Muscle layer of duodenum (tissue), 2 donors: ENCODE results near the gene BEST1.

Experiments used
- H3K27ac ChIP-seq: one replicate; pipeline ENCODE4 v1.7.0; 2013; ENCODE audit warnings: mild to moderate bottlenecking, low read length
- H3K27me3 ChIP-seq: one replicate; pipeline ENCODE4 v1.7.0; 2013; ENCODE audit warnings: low read depth, mild to moderate bottlenecking, control low read depth, low read length
- H3K36me3 ChIP-seq, 2 donors: one replicate each; pipeline ENCODE4 v1.7.0; 2013; ENCODE audit warnings: low read length in 2 of 2, control low read depth in 1 of 2, mild to moderate bottlenecking in 1 of 2; ENCODE audit not compliant: insufficient read depth in 2 of 2, control insufficient read depth in 1 of 2
- H3K4me1 ChIP-seq, 2 donors: one replicate each; pipeline ENCODE4 v1.7.0; 2013; ENCODE audit warnings: low read length in 2 of 2, mild to moderate bottlenecking in 2 of 2, control low read depth in 1 of 2, moderate library complexity in 1 of 2; ENCODE audit not compliant: insufficient read depth in 2 of 2, control insufficient read depth in 1 of 2
- H3K4me3 ChIP-seq, 2 donors: one replicate each; pipeline ENCODE4 v1.7.0; 2013; ENCODE audit warnings: low read length in 2 of 2, low read depth in 1 of 2, mild to moderate bottlenecking in 1 of 2
- H3K9me3 ChIP-seq, 2 donors: one replicate each; pipeline ENCODE4 v1.7.0; 2013; ENCODE audit warnings: low read length in 2 of 2, control low read depth in 1 of 2, mild to moderate bottlenecking in 1 of 2; ENCODE audit not compliant: control insufficient read depth in 1 of 2
- donor health status: healthy.

The BEST1 gene

DNA sequence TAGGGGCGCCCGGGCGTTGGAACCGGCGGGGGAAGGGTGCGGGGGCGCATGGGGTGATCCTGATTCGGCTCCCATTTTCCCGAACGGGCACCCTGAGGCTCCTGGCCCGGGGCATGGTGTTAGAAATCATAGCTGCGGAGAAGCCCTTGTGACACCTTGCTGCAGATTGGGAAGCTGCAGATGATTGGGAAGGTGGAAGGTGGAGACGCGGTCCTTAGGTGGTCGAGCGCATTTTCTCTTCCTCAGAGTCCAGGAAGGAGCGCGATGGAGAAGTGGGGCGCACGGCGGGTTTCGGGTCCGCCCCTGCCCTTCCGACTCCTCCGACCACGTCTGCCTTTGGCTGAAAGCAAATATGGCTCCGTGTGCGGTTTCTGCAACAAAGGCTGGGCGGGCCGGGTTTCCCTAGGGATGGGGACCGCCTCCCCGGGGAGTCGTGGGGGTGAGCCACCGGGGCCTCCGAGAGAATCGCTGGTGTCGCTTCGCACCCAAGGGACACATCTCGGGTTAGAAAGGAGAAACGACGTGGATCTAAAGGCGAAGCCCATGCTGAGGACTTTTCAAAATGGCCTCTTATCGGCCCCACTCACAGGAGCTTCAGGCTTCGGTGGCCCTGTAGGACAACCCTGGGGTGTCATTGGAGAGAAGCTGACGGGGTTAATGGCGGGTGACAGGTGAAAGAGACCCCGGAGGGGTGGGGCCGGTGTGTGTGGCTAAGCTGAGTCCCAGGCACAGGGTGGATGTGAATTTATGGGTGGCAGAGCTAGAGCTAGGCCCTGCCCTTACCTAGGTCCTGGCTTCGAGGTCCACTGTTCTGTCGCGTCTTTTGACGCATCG lies 18.0 kb downstream of the BEST1 start:
- H3K27me3 ChIP-seq: no peaks in the 10 kb centered on the region
- H3K9me3 ChIP-seq: no peaks in the 10 kb centered on the region
- H3K4me1 ChIP-seq: peaks cover 41% of the 10 kb centered on the region in 2 donors
- H3K36me3 ChIP-seq: peaks cover 25 to 47% of the 10 kb centered on the region in 2 donors
- peak overlapping the region; percentile 83 to 100 for H3K4me3 ChIP-seq
- peak overlapping the region; percentile 96 for H3K27ac ChIP-seq

DNA sequence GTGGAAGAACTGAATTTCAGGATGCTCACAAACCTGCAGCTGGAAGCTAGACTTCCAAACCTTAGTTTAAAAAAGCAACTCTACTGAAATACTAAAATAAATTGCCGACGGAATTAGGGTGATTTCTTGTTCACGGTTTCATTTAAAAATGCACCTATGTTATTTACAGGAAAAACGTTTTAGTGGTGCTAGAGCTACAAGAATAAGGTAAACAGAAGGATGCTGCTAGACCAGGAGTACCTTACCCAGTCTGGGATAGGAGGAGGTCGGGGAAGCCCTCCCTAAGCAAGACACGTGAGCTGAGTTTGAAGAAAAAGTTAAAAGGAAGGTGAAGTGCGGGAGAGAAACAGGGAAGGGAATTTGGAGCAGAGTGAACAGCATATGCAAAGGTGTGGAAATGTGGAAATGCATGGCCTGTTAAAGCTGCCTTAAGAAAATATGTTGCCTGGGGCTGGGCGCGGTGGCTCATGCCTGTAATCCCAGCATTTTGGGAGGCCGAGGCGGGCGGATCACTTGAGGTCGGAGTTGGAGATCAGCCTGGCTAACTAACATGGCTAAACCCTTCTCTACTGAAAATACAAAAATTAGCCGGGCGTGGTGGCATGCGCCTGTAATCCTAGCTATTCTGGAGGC lies 18.7 kb downstream of the BEST1 start:
- Histone ChIP-seq H3K4me1 (peaks cover 41 to 45% of the 10 kb centered on the region in 2 donors), H3K27ac (peak overlapping the region; percentile 96), H3K36me3 (peaks cover 18 to 41% of the 10 kb centered on the region in 2 donors), H3K27me3 (no peaks in the 10 kb centered on the region), H3K9me3 (no peaks in the 10 kb centered on the region), H3K4me3 (peak overlapping the region; percentile 83 to 100)

- no peak overlapping the region for H3K4me3 ChIP-seq
- H3K9me3 ChIP-seq: no peaks in the 10 kb centered on the region
- H3K4me1 ChIP-seq: peaks cover 37 to 42% of the 10 kb centered on the region in 2 donors
- H3K27me3 ChIP-seq: no peaks in the 10 kb centered on the region
- peak overlapping the region; percentile 72 for H3K27ac ChIP-seq
- peaks cover 13 to 36% of the 10 kb centered on the region in 2 donors for H3K36me3 ChIP-seq
Measured at GRCh38 chr11:61969391-61969758, 19.2 kb downstream of the BEST1 start.

GRCh38 chr11:61969838-61970662 lies 19.9 kb downstream of the BEST1 start:
- peaks cover 33 to 42% of the 10 kb centered on the region in 2 donors for H3K4me1 ChIP-seq
- H3K27ac ChIP-seq: peak overlapping the region; percentile 97
- no peaks in the 10 kb centered on the region for H3K27me3 ChIP-seq
- H3K36me3 ChIP-seq: peaks cover 6 to 29% of the 10 kb centered on the region in 2 donors
- H3K9me3 ChIP-seq: no peaks in the 10 kb centered on the region
- H3K4me3 ChIP-seq: no peak overlapping the region

DNA sequence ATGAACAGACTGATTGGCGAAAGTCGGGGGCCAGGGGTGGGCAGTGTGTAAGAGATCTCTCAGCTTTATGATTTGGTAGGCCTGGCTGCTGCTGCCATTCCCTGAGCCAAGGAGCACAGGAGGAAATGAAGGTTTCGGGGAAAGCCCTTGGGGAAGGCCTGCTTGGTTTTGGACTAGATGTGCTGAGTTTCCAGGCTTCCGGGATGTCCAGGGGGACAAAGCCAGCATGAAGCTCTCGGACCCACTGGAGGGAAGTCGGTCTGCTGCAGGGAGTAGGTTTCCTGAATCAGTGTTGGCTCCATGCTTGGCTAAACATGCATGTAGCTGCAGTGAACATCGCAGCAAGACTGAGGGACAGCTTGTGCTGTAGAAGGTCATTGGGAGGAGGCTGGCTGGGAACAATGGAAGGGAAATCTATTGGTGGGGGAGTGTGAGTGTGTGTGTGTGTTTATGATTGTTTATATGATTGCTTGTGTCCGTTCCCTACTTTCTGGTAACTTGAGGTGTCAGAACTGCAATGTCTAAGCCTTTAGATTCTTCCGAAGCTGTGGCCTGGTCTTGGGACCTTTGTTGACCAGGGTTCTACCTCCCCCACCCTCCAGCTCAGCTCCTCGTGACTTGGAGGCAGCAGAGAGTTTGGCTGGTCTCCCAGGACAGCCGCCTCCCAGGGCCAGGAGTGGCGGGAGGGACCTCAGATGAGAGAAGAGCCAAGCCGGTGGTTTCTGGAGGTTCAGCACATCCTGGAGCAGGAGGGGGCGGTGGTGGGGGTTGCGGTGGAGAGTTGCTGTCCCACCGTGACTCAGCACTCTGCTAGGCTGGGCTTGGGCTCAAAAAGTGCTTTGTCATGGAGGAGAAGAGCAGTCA lies 21.3 kb downstream of the BEST1 start:
- H3K4me1 ChIP-seq: peaks cover 31 to 46% of the 10 kb centered on the region in 2 donors
- H3K27me3 ChIP-seq: no peaks in the 10 kb centered on the region
- no peaks in the 10 kb centered on the region for H3K9me3 ChIP-seq
- peak overlapping the region in 1 of 2 donors; percentile 42 for H3K4me3 ChIP-seq
- H3K27ac ChIP-seq: peak overlapping the region; percentile 97
- H3K36me3 ChIP-seq: peaks cover 0 to 21% of the 10 kb centered on the region in 2 donors

GRCh38 chr11:61972112-61972671 lies 22.0 kb downstream of the BEST1 start:
- peaks cover 0 to 17% of the 10 kb centered on the region in 2 donors for H3K36me3 ChIP-seq
- H3K27me3 ChIP-seq: no peaks in the 10 kb centered on the region
- peaks cover 31 to 46% of the 10 kb centered on the region in 2 donors for H3K4me1 ChIP-seq
- H3K27ac ChIP-seq: peak overlapping the region; percentile 97
- H3K4me3 ChIP-seq: peak overlapping the region; percentile 12 to 16
- H3K9me3 ChIP-seq: no peaks in the 10 kb centered on the region

DNA sequence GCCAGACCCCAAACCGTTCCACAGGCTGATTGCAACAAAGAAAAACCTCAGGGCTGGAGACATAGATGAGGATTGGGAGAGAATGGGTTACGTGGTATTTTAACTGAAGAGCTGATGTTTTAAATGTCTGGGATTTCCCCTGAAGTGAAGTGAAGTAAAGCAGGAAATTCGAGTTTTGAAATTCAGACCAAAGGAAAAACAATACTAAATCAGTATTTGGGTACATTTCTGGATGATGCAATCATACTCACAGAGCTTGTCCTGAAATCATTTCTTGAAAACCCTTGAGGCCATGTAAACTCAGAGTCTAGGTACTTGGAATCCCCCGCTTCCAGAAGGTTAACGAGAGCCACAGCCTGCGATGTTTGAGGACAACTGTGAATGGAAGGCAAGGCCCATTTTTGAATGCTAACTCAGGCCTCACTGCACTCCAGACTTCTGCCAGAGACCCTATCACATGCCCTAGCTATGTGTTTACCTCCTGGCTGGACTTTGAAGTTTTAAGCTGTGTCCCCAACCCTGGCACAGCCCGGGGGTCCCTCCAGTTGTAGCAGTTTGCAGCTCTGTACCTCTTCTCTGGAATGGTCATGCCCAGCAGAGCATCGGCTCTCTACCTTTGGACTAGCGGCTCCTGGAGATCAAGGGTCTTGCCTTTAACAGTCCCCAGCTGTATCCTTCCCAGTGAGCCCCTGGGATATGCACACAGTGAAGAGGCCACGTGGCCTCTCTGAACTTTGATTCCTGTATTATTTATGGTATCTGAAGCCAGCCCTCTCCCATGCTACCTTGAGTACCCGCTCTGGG lies 22.7 kb downstream of the BEST1 start:
- no peaks in the 10 kb centered on the region for H3K27me3 ChIP-seq
- peaks cover 0 to 17% of the 10 kb centered on the region in 2 donors for H3K36me3 ChIP-seq
- no peaks in the 10 kb centered on the region for H3K9me3 ChIP-seq
- peak overlapping the region; percentile 97 for H3K27ac ChIP-seq
- H3K4me1 ChIP-seq: peaks cover 31 to 46% of the 10 kb centered on the region in 2 donors
- peak overlapping the region; percentile 12 to 16 for H3K4me3 ChIP-seq

DNA sequence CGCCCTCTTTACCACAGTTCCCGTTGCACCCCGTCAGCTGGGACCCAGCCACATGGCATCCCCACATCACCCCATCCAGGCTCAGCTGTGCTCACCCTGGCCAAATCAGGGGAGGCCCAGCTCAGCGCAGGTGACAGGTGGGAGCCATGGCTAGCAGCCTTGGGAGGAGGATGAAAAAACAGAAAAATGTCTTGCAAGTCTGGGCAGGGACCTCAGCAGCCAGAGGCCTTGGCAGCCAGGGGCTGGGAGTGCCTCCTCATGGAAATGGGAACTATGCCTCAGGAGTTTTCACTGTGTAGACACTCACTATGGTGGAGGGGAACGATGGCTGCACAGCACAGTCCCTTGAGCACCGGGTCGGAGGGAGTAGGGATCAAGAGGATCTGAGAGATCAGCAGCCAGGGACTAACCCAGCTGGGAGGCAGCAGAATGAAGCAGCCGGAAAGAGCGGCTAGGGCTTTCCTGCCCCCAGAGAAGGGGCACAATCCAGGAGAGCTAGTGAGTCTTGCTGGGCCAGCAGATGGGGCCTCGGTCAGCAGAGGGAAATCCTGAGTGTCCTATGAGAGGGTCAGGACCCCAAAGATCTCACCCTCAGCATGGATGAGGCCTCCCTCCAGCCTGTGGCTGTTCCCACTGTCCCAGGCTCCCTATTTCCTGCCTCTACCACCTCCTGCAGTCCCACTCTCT lies 23.5 kb downstream of the BEST1 start:
- Histone ChIP-seq H3K27ac (peak overlapping the region; percentile 97), H3K9me3 (no peaks in the 10 kb centered on the region), H3K4me3 (peak overlapping the region in 1 of 2 donors; percentile 15), H3K4me1 (peaks cover 33 to 44% of the 10 kb centered on the region in 2 donors), H3K36me3 (peaks cover 0 to 17% of the 10 kb centered on the region in 2 donors), H3K27me3 (no peaks in the 10 kb centered on the region)

DNA sequence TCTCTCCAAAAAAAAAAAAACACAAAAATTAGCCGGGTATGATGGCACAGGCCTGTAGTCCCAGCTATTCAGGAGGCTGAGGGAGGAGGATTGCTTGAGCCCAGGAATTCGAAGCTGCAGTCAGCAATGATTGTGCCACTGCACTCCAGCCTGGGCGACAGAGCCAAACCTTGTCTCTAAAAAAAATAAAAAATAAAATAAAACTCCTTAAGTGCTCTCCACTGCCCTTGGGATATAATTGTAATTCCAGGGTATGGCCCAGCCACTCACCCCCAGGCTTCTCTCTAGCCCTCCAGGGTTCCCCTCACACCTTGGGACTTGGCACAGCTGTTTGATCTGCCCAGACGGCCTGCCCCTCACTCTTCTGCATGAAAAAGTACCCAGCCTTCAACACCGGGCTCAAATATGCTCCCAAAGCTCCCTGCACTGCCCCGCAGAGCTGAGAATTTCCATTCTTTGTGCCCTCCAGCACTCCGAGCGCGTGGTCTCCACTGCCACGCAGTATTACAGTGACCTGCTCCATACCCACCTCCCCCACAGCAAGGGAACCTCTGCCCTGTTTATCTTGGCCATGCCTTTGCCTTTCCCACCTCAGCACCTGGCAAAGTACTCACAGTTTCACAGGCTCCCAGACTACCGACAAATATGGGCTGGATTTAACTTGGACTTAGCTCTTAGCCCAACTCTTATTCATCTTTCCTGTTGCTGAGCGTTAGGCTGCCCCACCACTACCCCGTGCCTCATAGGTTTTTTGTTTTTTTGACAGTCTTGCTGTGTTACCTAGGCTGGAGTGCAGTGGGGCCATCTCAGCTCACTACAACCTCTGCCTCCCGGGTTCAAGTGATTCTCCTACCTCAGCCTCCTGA lies 24.8 kb downstream of the BEST1 start:
- Histone ChIP-seq H3K9me3 (no peaks in the 10 kb centered on the region), H3K4me1 (peaks cover 30 to 45% of the 10 kb centered on the region in 2 donors), H3K27me3 (no peaks in the 10 kb centered on the region), H3K27ac (no peak overlapping the region), H3K36me3 (peaks cover 0 to 17% of the 10 kb centered on the region in 2 donors), H3K4me3 (no peak overlapping the region)
